GM21360 (cell line): ENCODE measurements around the gene RNF213.

ENCODE experiments used
- ATAC-seq: cut with Tn5 transposase; IDR thresholded peaks from one replicate; pipeline ENCODE4 v1.9.1; 2021; ENCODE audit warnings: mild to moderate bottlenecking, moderate library complexity; ENCODE audit not compliant: unreplicated experiment

The RNF213 gene

GRCh38 chr17:80427366-80428282 is 167.0 kb downstream of the RNF213 start:
- ATAC-seq, result no peak

GRCh38 chr17:80428363-80428762 is 167.7 kb downstream of the RNF213 start:
- ATAC-seq, result no peak

GRCh38 chr17:80428796-80429195 is 168.1 kb downstream of the RNF213 start:
- no peak for ATAC-seq

GRCh38 chr17:80429356-80430275 is 169.0 kb downstream of the RNF213 start:
- ATAC-seq, result no peak

- no peak for ATAC-seq
Measured at GRCh38 chr17:80430446-80431245, 170.0 kb downstream of the RNF213 start.

- ATAC-seq, result no peak
Measured at GRCh38 chr17:80431246-80432195, 170.9 kb downstream of the RNF213 start.

- ATAC-seq, result no peak
Measured at GRCh38 chr17:80432350-80432955, 171.8 kb downstream of the RNF213 start.

- ATAC-seq, result no peak
Measured at GRCh38 chr17:80432961-80433550, 172.4 kb downstream of the RNF213 start.

- ATAC-seq, result no peak
Measured at GRCh38 chr17:80433916-80434666, 173.4 kb downstream of the RNF213 start.

GRCh38 chr17:80437532-80437931 is 176.9 kb downstream of the RNF213 start:
- ATAC-seq, result no peak

- ATAC-seq, result no peak
Measured at GRCh38 chr17:80438806-80439205, 178.2 kb downstream of the RNF213 start.

GRCh38 chr17:80439499-80439898 is 178.8 kb downstream of the RNF213 start:
- no peak for ATAC-seq

GRCh38 chr17:80441133-80441578 is 180.5 kb downstream of the RNF213 start:
- ATAC-seq, result no peak

- ATAC-seq, result no peak
Measured at GRCh38 chr17:80441598-80442322, 181.1 kb downstream of the RNF213 start.

- no peak for ATAC-seq
Measured at GRCh38 chr17:80442323-80442659, 181.6 kb downstream of the RNF213 start.

- no peak for ATAC-seq
Measured at GRCh38 chr17:80442764-80443163, 182.1 kb downstream of the RNF213 start.

- ATAC-seq, result no peak
Measured at GRCh38 chr17:80443498-80443897, 182.8 kb downstream of the RNF213 start.
